Occipital lobe (tissue), 2 donors: ENCODE measurements around the gene PMVK. TPM values are rescaled to one million over a fixed set of nuclear protein-coding genes. Genes with fewer than 3 reads are reported as not detected.

Experiments used
- DNase-seq: peaks from one replicate; lab custom pipeline; 2025; lab: John Stamatoyannopoulos, UW
- total RNA-seq: library from RNA; depleted of rRNA; stranded (reverse); fragments of >200 nt; gene quantifications from one replicate; pipeline ENCODE4 v1.2.3, GENCODE V29; 2014

Gene PMVK
- total RNA-seq, 1 donor from 2014 or later: 12.0 TPM

GRCh38 chr1:154967331-154967950, 30.9 kb upstream of the PMVK start:
- no peak for DNase-seq

- DNase-seq: no peak
Measured at GRCh38 chr1:154966111-154966510, 29.6 kb upstream of the PMVK start.

GRCh38 chr1:154964359-154964758, 27.8 kb upstream of the PMVK start:
- DNase-seq: no peak

- no peak for DNase-seq
Measured at GRCh38 chr1:154963643-154964042, 27.1 kb upstream of the PMVK start.

GRCh38 chr1:154962795-154963330, 26.3 kb upstream of the PMVK start:
- no peak for DNase-seq

- no peak for DNase-seq
Measured at GRCh38 chr1:154962156-154962749, 25.7 kb upstream of the PMVK start.

GRCh38 chr1:154961207-154962155, 25.0 kb upstream of the PMVK start, which contains the start of gene PYGO2:
Gene PYGO2 (minus strand): TSS chr1:154961782. CDS start chr1:154961576, 206 bp downstream.
- DNase-seq: peak; percentile 75

- no peak for DNase-seq
Measured at GRCh38 chr1:154960446-154961136, 24.1 kb upstream of the PMVK start.

GRCh38 chr1:154959426-154959780, 22.9 kb upstream of the PMVK start:
- no peak for DNase-seq

- DNase-seq: no peak
Measured at GRCh38 chr1:154958681-154959425, 22.3 kb upstream of the PMVK start.

GRCh38 chr1:154958036-154958435, 21.5 kb upstream of the PMVK start:
- no peak for DNase-seq

GRCh38 chr1:154957091-154957657, 20.7 kb upstream of the PMVK start:
- no peak for DNase-seq

- no peak for DNase-seq
Measured at GRCh38 chr1:154956544-154956941, 20.0 kb upstream of the PMVK start.

GRCh38 chr1:154955718-154956543, 19.4 kb upstream of the PMVK start, which contains the start of gene PBXIP1:
Gene PBXIP1 (minus strand): TSS chr1:154956099. CDS start chr1:154953721, 2,378 bp downstream.
- peak; percentile 68 for DNase-seq

- DNase-seq: peak; percentile 76
Measured at GRCh38 chr1:154955039-154955717, 18.7 kb upstream of the PMVK start.

- DNase-seq: no peak
Measured at GRCh38 chr1:154954541-154954940, 18.0 kb upstream of the PMVK start.

GRCh38 chr1:154953611-154954038, 17.1 kb upstream of the PMVK start:
- DNase-seq: no peak

GRCh38 chr1:154952664-154953063, 16.1 kb upstream of the PMVK start:
- no peak for DNase-seq
